HEK293 (cell line): ENCODE measurements around the gene GSN.
A peak's percentile ranks its signal among the peaks of the same experiment; 100 is the strongest.

Source experiments
- CTCF ChIA-PET: fragments of 350-600 bp; formaldehyde crosslinking; extraction: SDS; loops from one replicate; lab custom pipeline; 2021; ENCODE audit warnings: antibody characterized with exemption; lab: Yijun Ruan, JAX
- POLR2A ChIA-PET: fragments of 300-600 bp; formaldehyde crosslinking; extraction: SDS; loops from one replicate; lab custom pipeline; 2020; ENCODE audit warnings: antibody characterized with exemption, inconsistent platforms; lab: Yijun Ruan, JAX
- H3K27ac ChIP-seq: fragments of 200-500 bp; sonication (Bioruptor generic); 2 replicates; pipeline ENCODE4 v1.5.1; 2014; ENCODE audit warnings: low read depth, low read length, control low read depth, inconsistent platforms; ENCODE audit errors: extremely low read depth
- H3K36me3 ChIP-seq, 2 experiments: fragments of 200-500 bp in 1 of 2; sonication (Bioruptor generic) in 1 of 2; 1 replicate in 1 of 2; 2 replicates in 1 of 2; pipeline ENCODE4 v1.5.1; 2014 to 2017; ENCODE audit warnings: inconsistent platforms in 2 of 2, low read length in 2 of 2; ENCODE audit not compliant: control insufficient read depth in 2 of 2, insufficient read depth in 1 of 2
- H3K4me1 ChIP-seq: fragments of 200-500 bp; sonication (Bioruptor generic); 2 replicates; pipeline ENCODE4 v1.5.1; 2014; ENCODE audit warnings: mild to moderate bottlenecking, low read length, inconsistent platforms; ENCODE audit not compliant: control insufficient read depth, insufficient read depth
- H3K4me3 ChIP-seq: 2 replicates; pipeline ENCODE4 v1.5.1; 2011; ENCODE audit warnings: low read depth, mild to moderate bottlenecking, control low read depth, low read length, moderate library complexity
- H3K9me3 ChIP-seq: fragments of 200-500 bp; sonication (Bioruptor generic); 2 replicates; pipeline ENCODE4 v1.5.1; 2014; ENCODE audit warnings: low read depth, low read length, inconsistent platforms; ENCODE audit not compliant: control insufficient read depth, insufficient read depth
- EGR2 ChIP-seq: fragments of 450-650 bp; formaldehyde crosslinking; IDR thresholded peaks from 2 replicates; pipeline ENCODE4 v1.5.1; 2016; ENCODE audit warnings: low read depth, missing biosample characterization, missing genetic modification characterization
- FEZF1 ChIP-seq: fragments of 450-650 bp; formaldehyde crosslinking; IDR thresholded peaks from 2 replicates; pipeline ENCODE4 v1.5.1; 2016; ENCODE audit warnings: missing biosample characterization, missing genetic modification characterization
- GFI1B ChIP-seq: fragments of 450-650 bp; formaldehyde crosslinking; IDR thresholded peaks from 2 replicates; pipeline ENCODE4 v1.5.1; 2016; ENCODE audit warnings: missing biosample characterization, missing genetic modification characterization
- HOXD13 ChIP-seq: sonication (generic); formaldehyde crosslinking; IDR thresholded peaks from 2 replicates; pipeline ENCODE4 v1.8.0; 2022; ENCODE audit warnings: missing genetic modification reagents, borderline replicate concordance
- KLF17 ChIP-seq: fragments of 450-650 bp; formaldehyde crosslinking; IDR thresholded peaks from 2 replicates; pipeline ENCODE4 v1.5.1; 2016; ENCODE audit warnings: missing biosample characterization, missing genetic modification characterization
- PRDM2 ChIP-seq: fragments of 450-650 bp; formaldehyde crosslinking; IDR thresholded peaks from 2 replicates; pipeline ENCODE4 v1.5.1; 2016; ENCODE audit warnings: missing biosample characterization, missing genetic modification characterization, borderline replicate concordance
- ZFHX2 ChIP-seq: fragments of 450-650 bp; formaldehyde crosslinking; conservative IDR thresholded peaks from 2 replicates; pipeline ENCODE4 v1.5.1; 2016; ENCODE audit warnings: missing biosample characterization, missing genetic modification characterization
- ZNF175 ChIP-seq: fragments of 450-650 bp; formaldehyde crosslinking; IDR thresholded peaks from 2 replicates; pipeline ENCODE4 v1.5.1; 2016; ENCODE audit warnings: missing biosample characterization, missing genetic modification characterization
- ZNF24 ChIP-seq: fragments of 450-650 bp; formaldehyde crosslinking; IDR thresholded peaks from 2 replicates; pipeline ENCODE4 v1.5.1; 2016; ENCODE audit warnings: missing biosample characterization, missing genetic modification characterization
- ZNF366 ChIP-seq: fragments of 450-650 bp; formaldehyde crosslinking; conservative IDR thresholded peaks from 2 replicates; pipeline ENCODE4 v1.5.1; 2016; ENCODE audit warnings: missing biosample characterization, missing genetic modification characterization
- ZNF670 ChIP-seq: fragments of 450-650 bp; formaldehyde crosslinking; IDR thresholded peaks from 2 replicates; pipeline ENCODE4 v1.5.1; 2016; ENCODE audit warnings: missing biosample characterization, missing genetic modification characterization, low read depth
- ZNF677 ChIP-seq: fragments of 450-650 bp; IDR thresholded peaks from 2 replicates; pipeline ENCODE4 v1.5.0; 2018; ENCODE audit warnings: missing biosample characterization, mild to moderate bottlenecking, missing genetic modification characterization, moderate library complexity
- ZNF785 ChIP-seq: fragments of 450-650 bp; formaldehyde crosslinking; IDR thresholded peaks from 2 replicates; pipeline ENCODE4 v1.5.1; 2016; ENCODE audit warnings: missing biosample characterization, missing genetic modification characterization
- TF ChIP-seq, protein P1 (sequence below): fragments of 450-650 bp; formaldehyde crosslinking; IDR thresholded peaks from 2 replicates; pipeline ENCODE4 v1.5.1; 2016; ENCODE audit warnings: missing biosample characterization, missing genetic modification characterization, low read depth
- TF ChIP-seq, protein P2 (sequence below): fragments of 450-650 bp; formaldehyde crosslinking; IDR thresholded peaks from 2 replicates; pipeline ENCODE4 v1.5.1; 2016; ENCODE audit warnings: missing biosample characterization, missing genetic modification characterization

The GSN gene

DNA sequence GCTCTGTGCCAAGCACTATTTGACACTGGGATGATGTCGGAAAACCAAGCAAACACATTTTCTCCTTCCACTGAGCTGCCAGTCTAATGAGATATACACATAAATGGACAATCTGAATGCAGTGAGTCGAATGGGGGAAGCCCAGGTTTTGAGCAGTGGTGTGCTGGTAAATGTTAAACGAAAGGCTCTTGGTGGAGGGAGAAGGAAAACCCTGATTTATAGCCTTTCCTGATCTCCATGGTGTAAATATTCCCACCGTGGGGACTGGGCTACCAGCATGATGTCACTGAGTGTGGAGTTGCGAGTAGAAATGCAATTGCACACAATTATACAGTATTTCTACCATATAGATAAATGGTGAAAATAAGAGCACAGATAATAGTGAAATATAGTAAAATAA lies 5.0 kb upstream of the GSN start (continued):
- TF ChIP-seq PRDM2 (no peak), ZNF175 (tag by site-specific recombination) (no peak), FEZF1 (tag by site-specific recombination) (no peak), EGR2 (tag by site-specific recombination) (no peak)

DNA sequence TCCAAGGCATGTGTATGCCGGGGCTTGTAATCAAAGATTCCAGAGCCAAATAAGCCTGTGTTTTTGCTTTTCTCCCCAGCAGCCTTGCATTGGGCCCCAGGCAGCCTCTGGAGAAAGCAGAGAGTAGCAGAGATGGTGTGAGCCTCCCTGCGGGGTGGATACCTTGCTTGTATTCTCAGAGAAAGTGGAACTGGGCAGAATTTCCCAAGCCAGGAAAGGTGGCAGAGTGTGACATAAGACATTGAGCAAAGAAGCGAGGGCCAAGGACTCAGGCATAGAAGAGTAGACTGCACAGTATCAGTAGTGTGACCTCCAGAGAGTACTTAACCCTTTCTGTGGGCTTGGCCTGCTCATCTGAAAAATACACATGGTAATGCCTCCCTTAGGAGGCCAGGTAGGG lies 1.6 kb upstream of the GSN start:
- TF ChIP-seq ZNF24 (tag by site-specific recombination): no peak
- no peak for TF ChIP-seq GFI1B (tag by site-specific recombination)
- no peak for TF ChIP-seq ZNF670
- no peak for TF ChIP-seq ZFHX2 (tag by site-specific recombination)
- no peak for TF ChIP-seq HOXD13 (CRISPR knock-in tag)
- no peak for TF ChIP-seq ZNF785
- no peaks in the 10 kb centered on the region for H3K36me3 ChIP-seq
- POLR2A ChIA-PET: no interaction called here
- CTCF ChIA-PET: interaction anchor here (6.3 kb wide), 1 partner anchor 11 kb away, joined by 70 read pairs; no protein-coding TSS in a partner anchor
- peaks cover 2% of the 10 kb centered on the region; the same call in 1 of the 2 replicates for H3K4me1 ChIP-seq
- no peak overlapping the region for H3K4me3 ChIP-seq
- H3K9me3 ChIP-seq: no peaks in the 10 kb centered on the region
- H3K27ac ChIP-seq: no peak overlapping the region

- H3K4me3 ChIP-seq: no peak overlapping the region
- H3K36me3 ChIP-seq: no peaks in the 10 kb centered on the region
- no peak overlapping the region for H3K27ac ChIP-seq
- POLR2A ChIA-PET: interaction anchor here (0.7 to 2.6 kb wide), 6 partner anchors 11 to 32 kb away, joined by 3 to 17 read pairs (median 6); no protein-coding TSS in a partner anchor
- CTCF ChIA-PET: interaction anchor here (1.0 to 6.3 kb wide), 5 partner anchors 11 to 53 kb away, joined by 3 to 70 read pairs (median 8); no protein-coding TSS in a partner anchor
- TF ChIP-seq ZNF677 (tag by site-specific recombination): no peak
- TF ChIP-seq, all 188 proteins: peak for 0
- H3K9me3 ChIP-seq: no peaks in the 10 kb centered on the region
- H3K4me1 ChIP-seq: peaks cover 2% of the 10 kb centered on the region; the same call in 1 of the 2 replicates
These were observed 884 bp upstream of the GSN start for GRCh38 chr9:121266906-121267650.

DNA sequence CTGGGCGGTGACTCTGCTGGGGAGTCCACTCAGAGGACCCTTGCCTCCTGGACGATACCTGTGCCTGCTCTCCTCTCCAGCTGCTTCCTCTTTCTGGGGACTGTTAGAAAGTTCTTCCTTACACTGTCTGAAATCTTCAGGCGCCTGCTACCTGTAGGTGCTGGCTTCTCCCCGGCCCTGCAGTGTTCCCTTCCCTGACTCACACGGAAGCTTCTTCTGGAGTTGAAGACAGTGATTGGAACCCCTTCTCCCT lies 562 bp downstream of the GSN start:
- CTCF ChIA-PET: interaction anchor here (0.6 to 6.3 kb wide), 11 partner anchors 9 to 1661 kb away, joined by 3 to 70 read pairs (median 5); no protein-coding TSS in a partner anchor
- TF ChIP-seq, protein P1, sequence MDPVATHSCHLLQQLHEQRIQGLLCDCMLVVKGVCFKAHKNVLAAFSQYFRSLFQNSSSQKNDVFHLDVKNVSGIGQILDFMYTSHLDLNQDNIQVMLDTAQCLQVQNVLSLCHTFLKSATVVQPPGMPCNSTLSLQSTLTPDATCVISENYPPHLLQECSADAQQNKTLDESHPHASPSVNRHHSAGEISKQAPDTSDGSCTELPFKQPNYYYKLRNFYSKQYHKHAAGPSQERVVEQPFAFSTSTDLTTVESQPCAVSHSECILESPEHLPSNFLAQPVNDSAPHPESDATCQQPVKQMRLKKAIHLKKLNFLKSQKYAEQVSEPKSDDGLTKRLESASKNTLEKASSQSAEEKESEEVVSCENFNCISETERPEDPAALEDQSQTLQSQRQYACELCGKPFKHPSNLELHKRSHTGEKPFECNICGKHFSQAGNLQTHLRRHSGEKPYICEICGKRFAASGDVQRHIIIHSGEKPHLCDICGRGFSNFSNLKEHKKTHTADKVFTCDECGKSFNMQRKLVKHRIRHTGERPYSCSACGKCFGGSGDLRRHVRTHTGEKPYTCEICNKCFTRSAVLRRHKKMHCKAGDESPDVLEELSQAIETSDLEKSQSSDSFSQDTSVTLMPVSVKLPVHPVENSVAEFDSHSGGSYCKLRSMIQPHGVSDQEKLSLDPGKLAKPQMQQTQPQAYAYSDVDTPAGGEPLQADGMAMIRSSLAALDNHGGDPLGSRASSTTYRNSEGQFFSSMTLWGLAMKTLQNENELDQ (tag by site-specific recombination): no peak
- TF ChIP-seq ZNF366 (tag by site-specific recombination) (no peak), KLF17 (tag by site-specific recombination) (no peak), ZNF175 (tag by site-specific recombination) (no peak)
- TF ChIP-seq, protein P2, sequence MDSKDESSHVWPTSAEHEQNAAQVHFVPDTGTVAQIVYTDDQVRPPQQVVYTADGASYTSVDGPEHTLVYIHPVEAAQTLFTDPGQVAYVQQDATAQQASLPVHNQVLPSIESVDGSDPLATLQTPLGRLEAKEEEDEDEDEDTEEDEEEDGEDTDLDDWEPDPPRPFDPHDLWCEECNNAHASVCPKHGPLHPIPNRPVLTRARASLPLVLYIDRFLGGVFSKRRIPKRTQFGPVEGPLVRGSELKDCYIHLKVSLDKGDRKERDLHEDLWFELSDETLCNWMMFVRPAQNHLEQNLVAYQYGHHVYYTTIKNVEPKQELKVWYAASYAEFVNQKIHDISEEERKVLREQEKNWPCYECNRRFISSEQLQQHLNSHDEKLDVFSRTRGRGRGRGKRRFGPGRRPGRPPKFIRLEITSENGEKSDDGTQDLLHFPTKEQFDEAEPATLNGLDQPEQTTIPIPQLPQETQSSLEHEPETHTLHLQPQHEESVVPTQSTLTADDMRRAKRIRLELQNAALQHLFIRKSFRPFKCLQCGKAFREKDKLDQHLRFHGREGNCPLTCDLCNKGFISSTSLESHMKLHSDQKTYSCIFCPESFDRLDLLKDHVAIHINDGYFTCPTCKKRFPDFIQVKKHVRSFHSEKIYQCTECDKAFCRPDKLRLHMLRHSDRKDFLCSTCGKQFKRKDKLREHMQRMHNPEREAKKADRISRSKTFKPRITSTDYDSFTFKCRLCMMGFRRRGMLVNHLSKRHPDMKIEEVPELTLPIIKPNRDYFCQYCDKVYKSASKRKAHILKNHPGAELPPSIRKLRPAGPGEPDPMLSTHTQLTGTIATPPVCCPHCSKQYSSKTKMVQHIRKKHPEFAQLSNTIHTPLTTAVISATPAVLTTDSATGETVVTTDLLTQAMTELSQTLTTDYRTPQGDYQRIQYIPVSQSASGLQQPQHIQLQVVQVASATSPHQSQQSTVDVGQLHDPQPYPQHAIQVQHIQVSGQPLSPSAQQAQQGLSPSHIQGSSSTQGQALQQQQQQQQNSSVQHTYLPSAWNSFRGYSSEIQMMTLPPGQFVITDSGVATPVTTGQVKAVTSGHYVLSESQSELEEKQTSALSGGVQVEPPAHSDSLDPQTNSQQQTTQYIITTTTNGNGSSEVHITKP: peak; percentile 35; the same call in 1 of the 2 replicates

More for the DNA sequence above, 562 bp downstream of the GSN start:
- peak overlapping the region; percentile 66 for H3K4me3 ChIP-seq
- H3K9me3 ChIP-seq: no peaks in the 10 kb centered on the region
- H3K36me3 ChIP-seq: no peaks in the 10 kb centered on the region
- H3K4me1 ChIP-seq: peaks cover 2% of the 10 kb centered on the region; the same call in 1 of the 2 replicates
- POLR2A ChIA-PET: interaction anchor here (0.7 to 2.6 kb wide), 7 partner anchors 9 to 147 kb away, joined by 3 to 17 read pairs (median 4); no protein-coding TSS in a partner anchor
- no peak overlapping the region for H3K27ac ChIP-seq
